ENCODE measurements around the gene RALB.

RALB gene

DNA sequence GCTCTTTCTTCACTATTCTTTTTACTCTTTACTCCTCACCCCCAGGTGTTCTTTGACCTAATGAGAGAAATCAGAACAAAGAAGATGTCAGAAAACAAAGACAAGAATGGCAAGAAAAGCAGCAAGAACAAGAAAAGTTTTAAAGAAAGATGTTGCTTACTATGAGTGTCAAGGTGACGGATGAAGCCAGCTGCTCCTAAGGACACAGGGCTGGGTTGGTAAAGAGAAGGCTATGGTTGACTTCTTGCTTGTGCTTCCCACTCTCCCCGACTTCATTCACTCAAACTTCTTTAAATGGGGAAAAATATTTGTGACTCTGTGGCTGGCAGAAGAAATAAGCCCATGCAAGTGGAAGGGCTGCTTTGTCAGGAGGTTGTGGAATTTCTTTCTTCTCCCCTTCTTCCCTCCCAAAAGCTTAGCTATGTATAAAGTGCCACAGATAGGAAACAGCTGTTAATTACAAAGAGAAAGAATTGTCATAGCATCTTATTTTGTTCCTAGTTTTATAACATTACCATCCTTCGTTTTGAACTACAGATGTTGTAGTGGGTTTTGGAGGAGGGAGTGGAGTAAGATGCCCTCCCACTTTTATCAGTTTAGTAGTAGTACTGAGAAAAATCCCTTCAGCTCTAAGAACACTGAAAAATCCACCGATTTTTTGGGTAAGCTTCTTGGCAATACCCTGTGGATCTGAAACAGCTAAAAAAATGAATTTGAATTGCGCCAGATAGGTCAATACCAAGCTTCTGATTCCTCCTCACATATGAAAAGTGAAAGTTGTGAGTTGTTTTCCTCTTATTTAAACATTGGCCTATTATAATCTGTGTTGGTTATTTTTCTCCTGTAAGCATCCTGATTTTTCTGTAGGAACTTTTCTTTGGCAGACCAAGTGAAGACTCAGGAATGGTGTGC is 40.7 kb downstream of the RALB start:
- TF ChIP-seq, protein P1, sequence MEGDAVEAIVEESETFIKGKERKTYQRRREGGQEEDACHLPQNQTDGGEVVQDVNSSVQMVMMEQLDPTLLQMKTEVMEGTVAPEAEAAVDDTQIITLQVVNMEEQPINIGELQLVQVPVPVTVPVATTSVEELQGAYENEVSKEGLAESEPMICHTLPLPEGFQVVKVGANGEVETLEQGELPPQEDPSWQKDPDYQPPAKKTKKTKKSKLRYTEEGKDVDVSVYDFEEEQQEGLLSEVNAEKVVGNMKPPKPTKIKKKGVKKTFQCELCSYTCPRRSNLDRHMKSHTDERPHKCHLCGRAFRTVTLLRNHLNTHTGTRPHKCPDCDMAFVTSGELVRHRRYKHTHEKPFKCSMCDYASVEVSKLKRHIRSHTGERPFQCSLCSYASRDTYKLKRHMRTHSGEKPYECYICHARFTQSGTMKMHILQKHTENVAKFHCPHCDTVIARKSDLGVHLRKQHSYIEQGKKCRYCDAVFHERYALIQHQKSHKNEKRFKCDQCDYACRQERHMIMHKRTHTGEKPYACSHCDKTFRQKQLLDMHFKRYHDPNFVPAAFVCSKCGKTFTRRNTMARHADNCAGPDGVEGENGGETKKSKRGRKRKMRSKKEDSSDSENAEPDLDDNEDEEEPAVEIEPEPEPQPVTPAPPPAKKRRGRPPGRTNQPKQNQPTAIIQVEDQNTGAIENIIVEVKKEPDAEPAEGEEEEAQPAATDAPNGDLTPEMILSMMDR (IDR thresholded peaks at IDR 0.05; ENCODE audit: low read depth, low read length, missing control alignments) = no peak
- DNase-seq (ENCODE audit: extremely low read depth, low read depth) = no peak
- H3K4me3 ChIP-seq (replicated peaks; ENCODE audit: low read depth, low read length) = no peak overlapping the region

DNA sequence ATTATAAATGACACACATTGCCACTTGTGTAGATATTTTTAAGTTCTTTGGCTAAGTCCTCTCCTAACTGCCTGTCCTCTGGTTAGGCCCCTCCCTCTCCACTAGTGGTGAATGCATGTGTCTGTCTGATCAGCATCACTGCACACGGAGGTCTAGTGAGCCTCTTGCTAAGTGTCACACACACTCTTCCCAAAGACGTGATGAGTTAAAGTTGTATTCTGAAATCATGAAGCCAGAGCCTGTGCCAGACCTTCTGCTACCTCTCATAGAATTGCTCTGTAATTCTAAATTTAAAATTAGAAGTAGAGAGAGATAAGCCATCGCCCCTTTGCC is 41.3 kb downstream of the RALB start:
- H3K4me3 ChIP-seq (replicated peaks; ENCODE audit: low read depth, low read length) = no peak overlapping the region
- TF ChIP-seq, protein P1 (IDR thresholded peaks at IDR 0.05; ENCODE audit: low read depth, low read length, missing control alignments) = no peak
- no peak for DNase-seq (ENCODE audit: extremely low read depth, low read depth)

DNA sequence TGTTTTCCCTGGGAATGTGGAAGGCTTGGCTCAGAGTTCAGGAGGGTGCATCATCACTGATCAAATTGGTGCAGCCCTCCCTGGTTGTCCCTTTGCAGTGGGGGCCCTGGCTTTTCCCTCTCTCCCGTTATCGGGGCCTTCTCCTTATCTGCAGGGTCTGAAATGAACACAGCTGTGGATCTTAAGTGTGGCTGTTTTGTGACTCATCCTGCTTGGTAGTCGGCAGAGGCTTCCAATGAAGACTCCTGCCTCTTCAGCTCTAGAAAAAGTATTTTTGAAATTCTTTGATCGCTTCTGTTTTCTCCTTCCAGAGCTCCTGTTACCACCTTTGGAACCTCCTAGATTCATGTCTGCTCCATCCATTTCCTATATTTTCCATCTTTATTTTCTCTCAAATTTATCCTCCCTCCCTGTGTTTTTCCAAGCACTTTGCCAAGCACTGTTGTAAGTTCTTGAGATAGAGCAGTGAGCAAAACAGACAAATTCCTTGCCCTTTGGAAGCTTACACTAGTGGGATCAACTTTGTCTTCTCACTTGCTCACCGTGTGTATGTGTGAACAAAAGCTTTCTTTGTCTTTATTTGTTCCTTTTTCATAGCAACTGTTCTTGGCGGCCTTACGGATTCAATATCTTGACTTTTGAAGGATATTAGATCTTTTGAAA is 45.7 kb downstream of the RALB start:
- H3K4me3 ChIP-seq (replicated peaks; ENCODE audit: low read depth, low read length) = no peak overlapping the region
- TF ChIP-seq, protein P1 (IDR thresholded peaks at IDR 0.05; ENCODE audit: low read depth, low read length, missing control alignments) = no peak
- DNase-seq (ENCODE audit: extremely low read depth, low read depth) = no peak

DNA sequence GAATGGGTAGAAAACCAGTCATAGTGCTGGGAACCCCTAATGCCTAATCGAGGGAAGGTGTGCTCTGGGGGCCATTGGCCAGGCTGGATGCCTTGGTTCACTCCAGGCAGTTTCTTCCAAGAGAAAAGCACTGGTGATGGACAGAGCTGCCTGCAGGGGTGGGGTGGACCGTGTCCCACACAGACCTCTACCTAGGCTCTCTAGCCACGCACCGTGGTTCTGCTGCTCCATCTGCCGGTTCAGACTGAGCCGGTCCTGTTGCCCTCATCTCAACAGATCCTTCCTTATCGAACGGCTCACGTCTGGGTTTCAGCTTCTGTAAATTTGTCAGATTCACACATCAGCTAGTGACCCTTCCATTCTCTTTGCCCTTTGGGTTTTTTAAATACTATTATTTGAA is 46.4 kb downstream of the RALB start:
- DNase-seq (ENCODE audit: extremely low read depth, low read depth) = no peak
- TF ChIP-seq, protein P1 (IDR thresholded peaks at IDR 0.05; ENCODE audit: low read depth, low read length, missing control alignments) = no peak
- H3K4me3 ChIP-seq (replicated peaks; ENCODE audit: low read depth, low read length) = no peak overlapping the region

DNA sequence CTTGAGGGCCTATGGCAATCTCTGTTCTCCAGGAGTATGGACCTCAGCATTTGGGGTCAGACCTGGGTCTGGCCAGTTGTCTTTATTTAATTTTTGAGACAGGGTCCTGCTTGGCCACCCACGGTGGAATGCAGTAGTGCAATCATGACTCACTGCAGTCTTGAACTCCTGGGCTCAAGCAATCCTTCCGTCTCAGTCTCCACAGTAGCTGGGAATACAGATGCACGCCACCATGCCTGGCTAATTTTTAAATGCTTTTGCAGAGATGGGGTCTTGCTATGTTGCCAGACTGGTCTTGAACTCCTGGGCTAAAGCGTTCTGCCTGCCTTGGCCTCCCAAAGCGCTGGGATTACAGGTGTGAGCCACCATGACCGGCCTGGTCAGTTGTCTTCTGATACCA is 46.9 kb downstream of the RALB start:
- TF ChIP-seq, protein P1 (IDR thresholded peaks at IDR 0.05; ENCODE audit: low read depth, low read length, missing control alignments) = no peak
- H3K4me3 ChIP-seq (replicated peaks; ENCODE audit: low read depth, low read length) = no peak overlapping the region
- DNase-seq (ENCODE audit: extremely low read depth, low read depth) = no peak

DNA sequence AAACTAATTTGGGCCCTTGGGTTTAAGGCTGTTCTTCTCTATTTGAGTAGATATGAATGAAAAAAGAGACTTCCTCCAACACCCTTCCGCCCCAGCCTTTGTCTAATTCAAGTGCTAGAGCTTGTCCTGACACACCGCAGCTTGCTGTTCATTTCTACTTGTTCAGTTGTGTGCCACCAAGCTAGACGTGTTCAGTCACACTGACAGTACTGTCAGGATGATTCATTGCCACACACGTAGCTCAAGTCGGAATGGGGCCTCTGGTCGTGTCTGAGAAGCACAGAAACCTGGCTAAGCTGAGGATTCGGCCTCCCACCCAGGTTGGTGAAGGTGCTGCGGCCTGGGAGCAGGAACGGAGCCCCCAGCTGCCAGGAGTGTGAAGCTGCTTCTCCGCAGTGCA is 47.7 kb downstream of the RALB start:
- TF ChIP-seq, protein P1 (IDR thresholded peaks at IDR 0.05; ENCODE audit: low read depth, low read length, missing control alignments) = no peak
- no peak for DNase-seq (ENCODE audit: extremely low read depth, low read depth)
- no peak overlapping the region for H3K4me3 ChIP-seq (replicated peaks; ENCODE audit: low read depth, low read length)

Measured in HFF-Myc (cell line).